Neutrophil (primary cell): ENCODE measurements around the gene PTDSS2.

Source experiments
- H3K27ac ChIP-seq: fragments of 200-600 bp; sonication (generic); 2 replicates; pipeline ENCODE4 v1.5.1; 2016; ENCODE audit warnings: mild to moderate bottlenecking, moderate library complexity
- H3K27me3 ChIP-seq: fragments of 200-600 bp; sonication (generic); 2 replicates; pipeline ENCODE4 v1.6.0; 2016; ENCODE audit warnings: mild to moderate bottlenecking
- H3K36me3 ChIP-seq: fragments of 200-600 bp; sonication (generic); 2 replicates; pipeline ENCODE4 v1.5.1; 2017
- H3K4me1 ChIP-seq, 2 experiments: fragments of 200-600 bp in 1 of 2; sonication (generic) in 1 of 2; 1 replicate in 1 of 2; 2 replicates in 1 of 2; pipeline versions ENCODE4 v1.5.1 to v1.6.1; 2013 to 2016; ENCODE audit warnings: low read depth in 1 of 2, low read length in 1 of 2, mild to moderate bottlenecking in 1 of 2, moderate library complexity in 1 of 2; ENCODE audit not compliant: control insufficient read depth in 1 of 2, insufficient read depth in 1 of 2
- H3K4me3 ChIP-seq, 2 experiments: fragments of 200-600 bp in 1 of 2; sonication (generic) in 1 of 2; 1 replicate in 1 of 2; 2 replicates in 1 of 2; pipeline ENCODE4 v1.5.1; 2013 to 2016; ENCODE audit warnings: low read depth in 1 of 2, low read length in 1 of 2, mild to moderate bottlenecking in 1 of 2, moderate library complexity in 1 of 2
- H3K9me3 ChIP-seq: fragments of 200-600 bp; sonication (generic); 2 replicates; pipeline ENCODE4 v1.5.1; 2016
- TF ChIP-seq, protein P1 (sequence below): fragments of 200-600 bp; sonication (generic); IDR thresholded peaks from 2 replicates; pipeline ENCODE4 v1.5.1; 2016; ENCODE audit warnings: antibody characterized with exemption

PTDSS2 gene

DNA sequence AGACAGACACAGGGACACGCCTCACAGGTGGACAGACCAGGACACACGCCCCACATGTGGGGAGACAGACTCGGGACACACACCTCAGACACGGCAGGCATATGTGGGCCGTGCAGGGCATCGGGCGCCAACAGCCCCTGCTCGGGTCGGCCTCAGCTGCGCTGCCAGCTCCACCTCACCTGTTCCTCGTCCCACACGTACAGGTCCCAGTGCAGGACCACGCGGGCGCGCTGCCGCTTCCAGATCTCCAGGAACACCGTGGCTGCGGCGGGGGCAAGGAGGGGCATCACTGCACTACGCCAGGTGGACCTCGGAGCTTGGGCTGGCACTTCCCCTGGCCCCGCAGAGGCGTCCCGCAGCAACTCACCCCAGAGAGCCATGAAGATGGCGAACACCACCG lies 20.7 kb upstream of the PTDSS2 start:
- Histone ChIP-seq H3K36me3 (no peaks in the 10 kb centered on the region), H3K4me1 (no peaks in the 10 kb centered on the region), H3K4me3 (no peak overlapping the region), H3K27ac (no peak overlapping the region), H3K9me3 (no peaks in the 10 kb centered on the region), H3K27me3 (peaks cover 3% of the 10 kb centered on the region)
- TF ChIP-seq, protein P1, sequence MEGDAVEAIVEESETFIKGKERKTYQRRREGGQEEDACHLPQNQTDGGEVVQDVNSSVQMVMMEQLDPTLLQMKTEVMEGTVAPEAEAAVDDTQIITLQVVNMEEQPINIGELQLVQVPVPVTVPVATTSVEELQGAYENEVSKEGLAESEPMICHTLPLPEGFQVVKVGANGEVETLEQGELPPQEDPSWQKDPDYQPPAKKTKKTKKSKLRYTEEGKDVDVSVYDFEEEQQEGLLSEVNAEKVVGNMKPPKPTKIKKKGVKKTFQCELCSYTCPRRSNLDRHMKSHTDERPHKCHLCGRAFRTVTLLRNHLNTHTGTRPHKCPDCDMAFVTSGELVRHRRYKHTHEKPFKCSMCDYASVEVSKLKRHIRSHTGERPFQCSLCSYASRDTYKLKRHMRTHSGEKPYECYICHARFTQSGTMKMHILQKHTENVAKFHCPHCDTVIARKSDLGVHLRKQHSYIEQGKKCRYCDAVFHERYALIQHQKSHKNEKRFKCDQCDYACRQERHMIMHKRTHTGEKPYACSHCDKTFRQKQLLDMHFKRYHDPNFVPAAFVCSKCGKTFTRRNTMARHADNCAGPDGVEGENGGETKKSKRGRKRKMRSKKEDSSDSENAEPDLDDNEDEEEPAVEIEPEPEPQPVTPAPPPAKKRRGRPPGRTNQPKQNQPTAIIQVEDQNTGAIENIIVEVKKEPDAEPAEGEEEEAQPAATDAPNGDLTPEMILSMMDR, result no peak

DNA sequence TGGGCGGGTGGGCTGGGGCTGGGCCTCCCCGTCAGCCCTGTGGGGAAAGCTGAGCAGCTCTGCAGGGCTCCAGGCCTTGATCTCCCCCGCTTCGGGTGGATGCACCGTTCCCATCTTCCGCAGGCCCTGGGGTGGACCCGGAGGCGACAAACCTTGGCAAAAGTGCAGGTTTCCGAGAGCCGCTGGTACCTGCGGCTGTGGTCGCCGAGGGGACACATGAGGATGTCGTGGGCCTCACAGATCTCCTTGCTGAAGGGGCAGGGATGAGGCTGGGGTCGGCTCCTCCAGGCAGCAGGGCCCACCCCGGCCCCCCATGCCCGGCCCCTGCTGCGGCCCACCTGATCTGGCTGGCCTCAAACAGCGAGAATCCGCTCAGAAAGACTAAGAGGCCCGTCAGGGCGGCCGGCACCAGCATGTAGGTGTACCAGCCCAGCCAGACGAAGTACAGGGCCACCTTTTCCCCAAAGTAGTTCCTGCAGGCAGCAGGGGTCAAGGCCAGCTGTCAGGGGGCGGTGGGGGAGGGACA lies 20.1 kb upstream of the PTDSS2 start:
- no peak overlapping the region for H3K27ac ChIP-seq
- no peaks in the 10 kb centered on the region for H3K36me3 ChIP-seq
- no peaks in the 10 kb centered on the region for H3K27me3 ChIP-seq
- H3K4me1 ChIP-seq, result no peaks in the 10 kb centered on the region
- H3K9me3 ChIP-seq, result no peaks in the 10 kb centered on the region
- TF ChIP-seq, protein P1, result no peak
- H3K4me3 ChIP-seq, result no peak overlapping the region

DNA sequence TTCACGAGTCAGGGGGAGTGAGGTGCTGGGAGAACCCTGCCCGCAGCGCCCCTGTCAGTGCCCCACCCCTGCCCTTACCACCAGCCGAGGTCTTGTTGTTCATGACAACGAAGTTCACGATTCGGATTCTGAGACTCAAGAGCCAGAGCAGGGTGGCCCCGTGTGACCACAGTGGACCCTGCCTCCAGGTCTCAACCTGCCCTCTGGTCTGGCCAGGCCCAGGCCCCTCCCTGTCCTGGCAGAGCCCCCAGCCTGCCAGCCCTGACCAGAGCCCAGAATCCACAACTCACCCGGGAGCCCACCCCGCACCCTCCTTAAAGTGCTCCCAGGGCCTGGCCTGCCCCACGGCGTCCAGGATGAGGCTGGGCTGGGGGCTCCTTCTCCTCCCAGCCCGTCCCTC lies 18.2 kb upstream of the PTDSS2 start:
- Histone ChIP-seq H3K36me3 (no peaks in the 10 kb centered on the region), H3K9me3 (no peaks in the 10 kb centered on the region), H3K4me1 (no peaks in the 10 kb centered on the region), H3K4me3 (no peak overlapping the region), H3K27ac (no peak overlapping the region), H3K27me3 (no peaks in the 10 kb centered on the region)
- TF ChIP-seq, protein P1, result no peak

DNA sequence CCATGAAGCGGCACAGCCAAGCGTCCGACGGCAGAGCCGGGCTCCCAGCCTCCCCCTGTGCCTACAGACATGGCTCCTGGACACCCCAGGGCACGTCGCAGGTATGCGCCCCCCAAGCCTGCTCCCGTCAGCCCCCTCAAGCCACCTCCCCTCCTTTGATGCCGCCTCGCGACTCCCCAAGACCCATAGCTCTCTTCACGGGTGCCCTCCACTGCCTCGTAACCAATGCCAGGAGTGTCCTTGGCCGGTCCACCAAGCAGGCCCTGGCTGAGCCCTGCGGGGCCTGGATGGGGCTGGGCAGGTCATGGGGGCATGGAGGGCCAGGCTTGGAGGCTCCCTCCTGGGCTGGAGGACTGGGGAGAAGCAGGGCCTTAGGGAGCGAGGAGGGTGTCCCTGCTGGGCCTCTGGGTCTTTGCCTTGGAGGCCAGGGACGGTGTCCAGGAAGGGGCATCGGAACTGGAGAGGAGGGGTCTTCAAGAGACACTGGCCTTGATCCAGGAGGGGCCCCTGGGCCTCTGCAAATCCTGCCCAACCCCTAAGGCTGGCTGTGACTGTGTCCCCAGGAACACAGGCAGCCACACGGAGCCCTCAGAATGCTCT lies 17.5 kb upstream of the PTDSS2 start:
- Histone ChIP-seq H3K27me3 (no peaks in the 10 kb centered on the region), H3K36me3 (no peaks in the 10 kb centered on the region), H3K9me3 (no peaks in the 10 kb centered on the region), H3K4me3 (no peak overlapping the region), H3K4me1 (no peaks in the 10 kb centered on the region), H3K27ac (no peak overlapping the region)
- TF ChIP-seq, protein P1, result no peak

DNA sequence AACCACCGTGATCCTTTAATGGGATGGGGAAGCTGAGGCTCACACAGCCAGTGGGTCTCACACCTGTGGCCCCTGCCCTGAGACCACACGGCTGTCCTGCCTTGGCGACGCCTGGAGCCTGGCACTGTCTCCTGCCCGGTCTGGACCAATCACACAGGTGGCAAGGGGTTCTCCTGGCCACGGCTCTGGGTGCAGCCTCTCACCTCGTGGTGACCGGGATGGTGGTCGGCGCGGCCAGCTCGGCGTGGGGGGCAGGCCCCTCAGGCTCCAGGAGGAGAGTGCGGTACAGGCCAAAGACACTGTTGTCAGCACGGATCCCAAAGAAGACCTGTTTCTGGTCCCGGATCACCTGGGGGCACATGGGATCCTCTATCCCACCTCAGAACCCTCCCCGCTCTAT lies 17.0 kb upstream of the PTDSS2 start:
- Histone ChIP-seq H3K4me1 (no peaks in the 10 kb centered on the region), H3K36me3 (no peaks in the 10 kb centered on the region), H3K9me3 (no peaks in the 10 kb centered on the region), H3K27me3 (no peaks in the 10 kb centered on the region), H3K4me3 (no peak overlapping the region), H3K27ac (no peak overlapping the region)
- TF ChIP-seq, protein P1, result no peak
